ENCODE results near the gene SOX14.

SOX14 gene

GRCh38 chr3:137764001-137764433, at the start of gene SOX14:
Gene SOX14, plus strand, starts transcription at chr3:137764315. Its CDS starts 470 bp downstream, at chr3:137764785.
- DNase-seq (ENCODE audit: low spot score), result no peak

GRCh38 chr3:137714551-137714950, 49.6 kb upstream of the SOX14 start:
- no peak for DNase-seq (ENCODE audit: low spot score)

- DNase-seq (ENCODE audit: low spot score), result no peak
These were observed 39.9 kb upstream of the SOX14 start for GRCh38 chr3:137724240-137724639.

- DNase-seq (ENCODE audit: low spot score), result no peak
These were observed 26.9 kb upstream of the SOX14 start for GRCh38 chr3:137737208-137737607.

GRCh38 chr3:137738710-137739109, 25.4 kb upstream of the SOX14 start:
- no peak for DNase-seq (ENCODE audit: low spot score)

- no peak for DNase-seq (ENCODE audit: low spot score)
These were observed 20.5 kb upstream of the SOX14 start for GRCh38 chr3:137743608-137744007.

- no peak for DNase-seq (ENCODE audit: low spot score)
These were observed 17.3 kb upstream of the SOX14 start for GRCh38 chr3:137746808-137747207.

GRCh38 chr3:137759505-137759904, 4.6 kb upstream of the SOX14 start:
- DNase-seq (ENCODE audit: low spot score), result no peak

- no peak for DNase-seq (ENCODE audit: low spot score)
These were observed 3.6 kb upstream of the SOX14 start for GRCh38 chr3:137760341-137761098.

- no peak for DNase-seq (ENCODE audit: low spot score)
These were observed 3.0 kb upstream of the SOX14 start for GRCh38 chr3:137761099-137761562.

- no peak for DNase-seq (ENCODE audit: low spot score)
These were observed 2.3 kb upstream of the SOX14 start for GRCh38 chr3:137761563-137762503.

- no peak for DNase-seq (ENCODE audit: low spot score)
These were observed 1.2 kb upstream of the SOX14 start for GRCh38 chr3:137762674-137763593.

- no peak for DNase-seq (ENCODE audit: low spot score)
These were observed 549 bp upstream of the SOX14 start for GRCh38 chr3:137763594-137763938.

- DNase-seq (ENCODE audit: low spot score), result no peak
These were observed 621 bp downstream of the SOX14 start for GRCh38 chr3:137764563-137765309.

GRCh38 chr3:137765310-137766033, 1.4 kb downstream of the SOX14 start:
- DNase-seq (ENCODE audit: low spot score), result no peak

- no peak for DNase-seq (ENCODE audit: low spot score)
These were observed 2.1 kb downstream of the SOX14 start for GRCh38 chr3:137766041-137766875.

- no peak for DNase-seq (ENCODE audit: low spot score)
These were observed 2.9 kb downstream of the SOX14 start for GRCh38 chr3:137766876-137767537.

GRCh38 chr3:137767538-137768360, 3.6 kb downstream of the SOX14 start:
- DNase-seq (ENCODE audit: low spot score), result no peak

Measured in kidney tubule cell (primary cell).